GM12873 (cell line): ENCODE measurements around the gene TMEM59.
A peak's percentile ranks its signal among the peaks of the same experiment; 100 is the strongest.

ENCODE experiments used
- CTCF ChIP-seq: IDR thresholded peaks from 2 replicates; pipeline ENCODE4 v1.5.1; 2012; ENCODE audit warnings: low read depth, mild to moderate bottlenecking, moderate library complexity, low read length, control low read depth; ENCODE audit not compliant: insufficient read depth; ENCODE audit errors: missing control alignments

The TMEM59 gene

GRCh38 chr1:54091666-54092065 lies 38.7 kb upstream of the TMEM59 start:
- TF ChIP-seq CTCF: no peak

DNA sequence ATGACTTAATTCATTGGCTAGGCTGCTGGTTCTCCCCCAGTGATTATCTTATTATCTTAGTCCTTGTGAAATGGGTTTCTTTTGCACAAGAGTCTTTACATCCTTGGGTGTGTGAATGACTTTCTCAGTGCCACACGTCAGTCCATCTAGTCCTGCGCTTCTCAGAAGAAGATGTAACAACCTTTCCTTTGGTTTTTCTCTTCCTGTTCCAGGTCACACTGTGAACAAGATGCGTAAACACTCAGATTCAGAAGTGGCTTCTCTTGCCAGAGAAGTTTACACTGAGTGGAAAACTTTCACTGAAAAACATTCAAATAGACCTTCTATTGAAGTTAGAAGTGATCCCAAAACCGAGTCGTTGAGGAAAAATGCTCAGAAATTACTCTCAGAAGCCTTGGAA lies 35.4 kb upstream of the TMEM59 start:
- TF ChIP-seq CTCF: no peak

- TF ChIP-seq CTCF: no peak
Observed at GRCh38 chr1:54086754-54087153, 33.8 kb upstream of the TMEM59 start.

- TF ChIP-seq CTCF: no peak
Observed at GRCh38 chr1:54084794-54085193, 31.8 kb upstream of the TMEM59 start.

GRCh38 chr1:54081306-54082270 lies 28.6 kb upstream of the TMEM59 start:
- TF ChIP-seq CTCF: peak; percentile 93

- TF ChIP-seq CTCF: no peak
Observed at GRCh38 chr1:54080598-54081049, 27.6 kb upstream of the TMEM59 start.

GRCh38 chr1:54077359-54077758 lies 24.4 kb upstream of the TMEM59 start:
- no peak for TF ChIP-seq CTCF
